ENCODE results near the gene C1orf198. TPM values are rescaled to one million over a fixed set of nuclear protein-coding genes. Genes with fewer than 3 reads are reported as not detected.

The C1orf198 gene
- total RNA-seq, 4 donors from 2014 or later = 87.8 to 142 (median 124) TPM

- Histone ChIP-seq H3K36me3 (no peaks in the 10 kb centered on the region), H3K4me1 (no peaks in the 10 kb centered on the region), H3K27ac (no peak overlapping the region), H3K9me3 (no peaks in the 10 kb centered on the region), H3K27me3 (no peaks in the 10 kb centered on the region), H3K4me3 (replicated peaks in 1 of 3) (no peak overlapping the region)
- intact Hi-C loops (cut with DNase I) = no loop called here
- no peak for DNase-seq
- WGBS, 2 donors = 90 to 92% methylated on average over 13 of the region's 13 CpGs
- TF ChIP-seq POLR2A (IDR thresholded peaks at IDR 0.05) (no peak), CTCF (IDR thresholded peaks at IDR 0.05) (no peak)
Observed at GRCh38 chr1:230792691-230793462, 75.4 kb downstream of the C1orf198 start.

- no peak for DNase-seq
- WGBS, 2 donors = 69 to 77% methylated on average over 5 of the region's 5 CpGs
- H3K27me3 ChIP-seq = no peaks in the 10 kb centered on the region
- H3K9me3 ChIP-seq = no peaks in the 10 kb centered on the region
- H3K4me3 ChIP-seq (replicated peaks in 1 of 3) = no peak overlapping the region
- H3K4me1 ChIP-seq = no peaks in the 10 kb centered on the region
- no peak overlapping the region for H3K27ac ChIP-seq
- TF ChIP-seq POLR2A (IDR thresholded peaks at IDR 0.05) = no peak
- no peak for TF ChIP-seq CTCF (IDR thresholded peaks at IDR 0.05)
- intact Hi-C loops (cut with DNase I) = no loop called here
- H3K36me3 ChIP-seq = no peaks in the 10 kb centered on the region
Observed at GRCh38 chr1:230791986-230792564, 76.2 kb downstream of the C1orf198 start.

- WGBS, 2 donors = 82 to 86% methylated on average over 5 of the region's 5 CpGs
- Histone ChIP-seq H3K4me3 (replicated peaks in 1 of 3) (no peak overlapping the region), H3K9me3 (no peaks in the 10 kb centered on the region), H3K36me3 (no peaks in the 10 kb centered on the region), H3K27ac (no peak overlapping the region), H3K27me3 (no peaks in the 10 kb centered on the region), H3K4me1 (no peaks in the 10 kb centered on the region)
- intact Hi-C loops (cut with DNase I) = no loop called here
- no peak for DNase-seq
- no peak for TF ChIP-seq POLR2A (IDR thresholded peaks at IDR 0.05)
- no peak for TF ChIP-seq CTCF (IDR thresholded peaks at IDR 0.05)
Observed at GRCh38 chr1:230790026-230790425, 78.3 kb downstream of the C1orf198 start.

GRCh38 chr1:230788561-230789275, 79.6 kb downstream of the C1orf198 start:
- no peaks in the 10 kb centered on the region for H3K36me3 ChIP-seq
- intact Hi-C loops (cut with DNase I) = no loop called here
- H3K27me3 ChIP-seq = no peaks in the 10 kb centered on the region
- no peaks in the 10 kb centered on the region for H3K4me1 ChIP-seq
- DNase-seq = no peak
- H3K9me3 ChIP-seq = no peaks in the 10 kb centered on the region
- TF ChIP-seq CTCF (IDR thresholded peaks at IDR 0.05) (no peak), POLR2A (IDR thresholded peaks at IDR 0.05) (no peak)
- no peak overlapping the region for H3K4me3 ChIP-seq (replicated peaks in 1 of 3)
- H3K27ac ChIP-seq = no peak overlapping the region
- WGBS, 2 donors = 87 to 96% methylated on average over 10 of the region's 10 CpGs

- no peaks in the 10 kb centered on the region for H3K27me3 ChIP-seq
- no peak for DNase-seq
- intact Hi-C loops (cut with DNase I) = no loop called here
- H3K4me3 ChIP-seq (replicated peaks in 1 of 3) = no peak overlapping the region
- TF ChIP-seq POLR2A (IDR thresholded peaks at IDR 0.05) (no peak), CTCF (IDR thresholded peaks at IDR 0.05) (no peak)
- no peak overlapping the region for H3K27ac ChIP-seq
- no peaks in the 10 kb centered on the region for H3K9me3 ChIP-seq
- WGBS, 2 donors = 90 to 91% methylated on average over 7 of the region's 7 CpGs
- H3K4me1 ChIP-seq = no peaks in the 10 kb centered on the region
- no peaks in the 10 kb centered on the region for H3K36me3 ChIP-seq
Observed at GRCh38 chr1:230787471-230787870, 80.8 kb downstream of the C1orf198 start.

Measured in thyroid gland (tissue), 4 donors.